ENCODE data around the gene TGFBR2.
"Not testable (repeated sequence)": the region's sequence is repeated elsewhere in the genome, so short reads cannot be mapped to it uniquely, and the experiment has no call there.

Gene TGFBR2

DNA sequence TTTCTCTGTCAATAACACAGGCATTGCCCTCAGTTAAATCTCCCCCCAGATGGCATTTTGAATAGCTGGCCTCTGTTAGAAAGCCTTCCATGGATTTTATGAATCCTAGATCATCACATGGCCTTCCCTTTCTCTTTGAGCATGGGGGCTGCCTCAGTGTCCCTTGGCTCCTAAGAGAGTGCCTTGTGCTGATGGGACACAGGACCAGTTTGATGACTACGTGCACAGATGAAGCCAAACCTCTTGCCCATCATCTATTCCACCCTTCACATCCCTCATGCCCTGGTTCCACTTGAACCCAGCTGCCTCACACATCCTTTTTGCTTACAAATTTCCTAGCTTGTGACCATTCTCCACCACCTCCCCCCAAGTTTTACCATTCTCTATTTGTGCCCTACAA, 12.9 kb downstream of the TGFBR2 start:
- DNase-seq: no peak

DNA sequence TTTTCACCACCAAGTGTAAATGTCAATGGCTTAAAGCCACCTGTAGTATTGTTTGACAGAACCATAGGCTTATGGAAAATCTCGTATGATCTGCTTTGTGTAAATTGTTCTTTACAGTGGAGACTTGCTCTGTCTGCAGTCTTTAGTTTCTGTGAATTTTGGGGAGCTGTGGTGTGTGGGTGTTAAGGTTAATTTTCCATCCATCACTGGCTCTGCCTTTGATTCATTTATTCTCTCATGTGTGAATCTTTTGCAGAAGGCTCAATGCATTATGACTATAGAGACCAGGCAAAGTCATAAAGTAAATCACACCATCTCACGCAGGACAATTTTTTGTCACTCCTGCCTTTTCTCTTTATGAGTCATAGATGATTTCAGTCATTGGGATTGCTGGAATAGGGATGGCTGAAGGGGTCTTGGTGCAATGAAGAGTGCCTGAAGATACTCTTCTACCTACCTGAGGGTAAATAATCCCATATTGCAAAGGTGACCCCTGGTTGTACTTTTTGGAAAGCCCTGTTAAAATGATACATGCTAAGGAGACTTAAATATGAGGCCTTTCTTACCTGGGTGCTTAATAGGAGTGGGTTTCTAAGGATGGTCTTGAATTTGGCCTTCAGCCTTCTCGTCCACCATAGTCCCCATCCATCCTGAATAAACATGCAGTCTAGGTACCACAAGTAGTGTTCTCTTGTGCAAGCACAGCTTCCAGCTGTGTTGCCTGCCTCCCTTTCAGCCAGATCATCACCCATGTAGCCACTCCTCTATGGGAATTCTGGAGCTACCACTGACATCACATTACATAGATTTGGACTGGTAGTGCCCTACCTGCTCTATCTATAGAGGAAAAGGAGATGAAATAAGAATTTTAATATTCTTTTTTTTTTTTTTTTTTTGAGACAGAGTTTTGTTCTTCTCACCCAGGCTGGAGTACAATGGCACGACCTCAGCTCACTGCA, 14.3 kb downstream of the TGFBR2 start:
- DNase-seq: no peak

DNA sequence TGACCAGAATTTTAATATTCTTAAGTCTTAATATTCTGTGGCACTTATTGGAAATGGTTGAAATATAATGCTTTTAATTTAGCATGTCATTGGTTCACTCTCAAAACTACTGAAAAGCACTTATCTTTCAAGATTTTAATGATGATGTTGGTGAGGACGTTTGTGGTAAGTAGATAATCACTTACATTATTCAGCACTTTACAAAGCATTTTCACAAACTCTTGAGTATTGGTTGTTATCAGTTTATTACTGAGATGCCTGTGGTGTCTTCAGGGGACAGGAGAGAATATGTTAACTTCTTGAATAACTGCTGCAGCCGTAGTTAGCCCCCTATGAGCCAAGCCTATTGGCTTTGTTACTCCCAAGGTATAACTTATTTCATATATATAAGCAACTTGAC, 15.2 kb downstream of the TGFBR2 start:
- DNase-seq: no peak

DNA sequence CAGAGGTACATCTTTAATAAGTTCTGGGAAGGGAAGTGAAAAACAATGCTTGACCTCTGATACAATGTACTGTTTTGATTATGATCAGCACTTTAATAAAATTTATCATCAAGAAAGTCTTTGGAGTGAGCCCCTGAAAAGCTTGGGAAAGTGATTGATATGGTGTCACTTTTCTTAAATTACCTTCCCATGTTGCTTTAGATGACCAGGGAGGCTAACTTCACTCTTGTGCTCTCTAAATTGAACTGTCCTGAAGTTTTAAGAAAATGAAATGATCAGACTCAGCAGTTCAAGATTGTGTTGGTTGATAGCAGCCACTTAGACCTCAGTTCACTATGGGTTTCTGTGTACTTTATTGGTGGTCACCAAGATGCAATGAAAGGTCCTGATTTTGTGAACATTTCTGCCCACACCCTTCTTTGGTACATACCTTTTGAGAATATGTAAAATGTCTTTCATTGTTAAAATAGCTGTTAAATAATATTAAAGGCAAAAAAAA, 15.7 kb downstream of the TGFBR2 start:
- no peak for DNase-seq

DNA sequence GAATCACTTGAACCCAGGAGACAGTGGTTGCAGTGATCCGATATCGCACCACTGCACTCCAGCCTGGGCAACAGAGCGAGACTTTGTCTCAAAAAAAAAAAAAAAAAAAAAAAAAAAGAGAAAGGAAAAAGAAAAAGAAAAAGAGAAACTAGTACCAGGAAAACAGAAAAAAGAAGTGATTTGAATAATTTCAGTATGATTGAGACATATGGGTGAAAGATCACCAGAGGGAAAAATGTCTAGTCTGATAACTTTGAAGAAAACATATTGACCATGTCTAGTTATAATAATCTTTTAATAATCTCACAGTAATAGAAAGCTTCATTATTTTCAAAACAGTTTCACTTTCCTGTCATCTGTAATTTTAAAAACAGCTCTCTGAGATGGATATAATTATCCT, 16.4 kb downstream of the TGFBR2 start:
- no peak for DNase-seq

DNA sequence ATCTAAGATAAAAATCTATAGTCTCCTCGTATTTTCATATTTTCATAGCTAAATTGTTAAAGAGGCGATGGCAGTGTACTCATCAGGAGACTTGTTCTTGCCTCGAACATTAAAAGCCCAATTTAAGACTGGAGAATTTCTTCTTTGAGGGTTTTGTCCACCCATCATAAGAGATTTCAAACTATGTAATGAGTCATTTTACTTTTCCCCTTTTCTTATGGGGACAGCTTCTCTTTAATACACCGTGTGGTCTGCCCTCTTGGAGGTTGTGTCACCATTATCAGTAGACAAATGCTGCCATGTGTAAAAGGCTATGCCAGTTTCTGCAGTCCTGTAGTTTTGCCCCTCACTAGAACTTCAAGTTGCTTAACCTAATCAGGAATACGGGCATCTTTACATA, 16.9 kb downstream of the TGFBR2 start:
- no peak for DNase-seq

DNA sequence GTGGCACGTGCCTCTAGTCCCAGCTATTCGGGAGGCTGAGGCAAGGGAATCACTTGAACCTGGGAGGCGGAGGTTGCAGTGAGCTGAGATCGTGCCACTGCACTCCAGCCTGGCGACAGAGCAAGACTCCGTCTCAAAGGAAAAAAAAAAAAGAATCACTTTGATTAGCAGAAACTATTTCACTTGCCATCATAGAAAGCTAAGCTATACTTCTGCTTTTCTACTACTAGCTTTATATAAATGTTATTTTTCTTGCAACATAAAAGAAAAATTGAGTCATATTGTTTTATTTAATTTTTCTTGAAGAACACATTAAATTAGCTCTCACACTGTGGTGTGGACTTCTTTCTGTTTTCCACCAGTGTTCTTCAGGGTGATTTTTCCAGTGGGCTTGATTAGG, 18.1 kb downstream of the TGFBR2 start:
- DNase-seq: not testable (repeated sequence)

DNA sequence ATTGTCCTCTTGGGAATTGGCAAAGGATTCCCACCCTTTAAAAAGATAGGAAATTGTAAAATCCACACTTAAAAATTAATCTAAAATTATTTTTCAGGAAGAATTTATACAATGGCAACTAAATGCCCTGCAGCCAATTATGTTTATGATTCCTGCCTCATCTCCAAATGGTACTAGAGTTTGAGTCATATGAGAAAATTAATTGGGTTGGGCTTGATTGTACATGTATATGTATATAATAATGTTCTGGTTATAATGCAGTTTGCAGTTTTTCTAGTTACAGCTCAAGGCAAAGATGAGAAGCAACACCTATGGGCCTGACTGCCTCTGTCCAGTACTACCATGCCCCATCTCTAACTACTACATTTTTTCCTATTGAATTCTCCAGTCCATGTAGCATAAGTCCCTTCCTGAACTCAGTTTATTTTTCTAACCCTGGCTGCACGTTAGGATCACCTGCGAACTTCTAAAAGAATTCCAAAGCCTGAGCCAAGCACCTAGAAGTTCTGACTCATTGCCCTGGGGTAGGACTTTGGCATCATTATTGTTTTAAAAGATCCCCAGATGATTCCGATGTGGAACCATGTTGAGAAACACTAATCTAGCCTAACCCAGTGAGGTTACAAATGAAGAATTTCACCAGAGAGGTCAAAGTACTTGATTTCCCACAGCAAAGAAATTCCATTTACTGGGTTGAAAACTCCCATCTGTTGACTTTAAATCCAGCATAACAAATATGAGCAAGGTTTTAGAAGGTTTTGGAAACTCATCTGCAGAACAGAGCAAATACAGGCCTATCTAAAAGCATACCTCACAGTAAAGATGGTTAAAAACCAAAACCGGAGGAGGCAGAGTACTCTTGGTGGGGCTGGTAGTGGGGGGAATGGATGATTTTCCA, 19.4 kb downstream of the TGFBR2 start:
- no peak for DNase-seq

DNA sequence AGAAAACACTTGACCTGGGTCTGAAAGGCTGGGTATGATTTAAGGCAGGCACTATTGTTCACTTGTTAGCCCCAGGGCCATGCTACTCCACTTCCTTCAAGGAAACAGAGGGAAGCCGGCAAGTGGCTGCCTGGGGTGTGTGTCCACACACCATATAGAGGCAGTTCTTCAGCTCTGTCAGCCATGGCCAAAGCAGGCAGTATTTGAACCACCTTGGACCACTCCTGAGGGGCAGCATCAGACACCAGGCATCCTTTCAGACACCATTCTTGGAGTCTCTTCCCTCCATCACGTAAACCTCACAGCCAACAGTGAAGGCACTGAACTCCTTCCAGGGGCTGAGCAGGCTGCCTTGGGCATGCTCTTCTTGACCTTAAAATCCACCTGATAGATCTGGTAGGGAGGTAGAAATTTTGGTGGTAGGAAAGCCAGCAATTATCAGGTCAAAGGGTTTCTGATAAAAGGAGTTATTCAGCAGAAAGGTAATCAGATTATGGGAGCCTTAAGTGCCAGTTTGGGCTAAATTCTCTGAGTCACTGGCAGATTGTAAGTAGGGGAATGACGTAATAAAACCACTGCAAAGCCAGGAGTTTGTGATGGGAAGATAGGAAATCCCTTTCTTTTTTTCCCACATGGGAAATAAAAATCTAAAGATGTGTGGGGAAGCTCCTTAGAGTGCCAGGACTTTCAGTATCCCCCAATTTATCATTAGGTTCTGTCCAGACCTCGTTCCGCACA, 20.2 kb downstream of the TGFBR2 start:
- no peak for DNase-seq

DNA sequence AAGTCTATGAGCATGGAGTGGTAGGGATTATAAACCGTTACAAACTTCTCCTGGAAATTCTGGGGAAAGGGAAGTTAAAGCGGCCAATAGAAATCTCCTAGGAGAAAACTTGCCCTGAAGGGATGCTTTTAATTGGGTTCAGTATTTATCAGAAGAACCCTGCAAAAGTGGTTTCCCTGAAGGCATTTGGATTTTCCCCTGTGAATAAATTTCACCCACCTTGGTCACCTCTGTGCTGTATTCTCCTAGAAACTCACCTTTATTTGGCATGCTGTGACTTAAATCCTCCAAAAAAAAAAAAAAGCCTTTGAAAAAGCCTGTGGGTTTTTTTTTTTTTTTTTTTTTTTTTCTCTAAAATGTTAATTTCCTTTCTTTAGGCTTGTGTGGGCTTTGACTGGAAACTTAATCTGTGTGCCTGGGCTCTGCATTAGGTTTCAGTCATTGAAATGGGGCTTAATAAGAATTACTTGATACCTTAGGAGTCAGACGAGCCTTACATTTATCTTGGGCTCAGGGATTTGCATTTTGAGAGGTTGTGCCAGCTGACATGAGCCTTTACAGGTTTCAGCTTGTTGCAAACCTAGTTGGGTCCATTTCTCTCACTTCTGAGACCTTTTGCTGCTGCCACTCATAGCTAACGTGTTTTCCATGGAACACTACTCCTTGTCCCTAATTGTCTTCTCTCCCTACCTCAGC, 22.0 kb downstream of the TGFBR2 start:
- no peak for DNase-seq

DNA sequence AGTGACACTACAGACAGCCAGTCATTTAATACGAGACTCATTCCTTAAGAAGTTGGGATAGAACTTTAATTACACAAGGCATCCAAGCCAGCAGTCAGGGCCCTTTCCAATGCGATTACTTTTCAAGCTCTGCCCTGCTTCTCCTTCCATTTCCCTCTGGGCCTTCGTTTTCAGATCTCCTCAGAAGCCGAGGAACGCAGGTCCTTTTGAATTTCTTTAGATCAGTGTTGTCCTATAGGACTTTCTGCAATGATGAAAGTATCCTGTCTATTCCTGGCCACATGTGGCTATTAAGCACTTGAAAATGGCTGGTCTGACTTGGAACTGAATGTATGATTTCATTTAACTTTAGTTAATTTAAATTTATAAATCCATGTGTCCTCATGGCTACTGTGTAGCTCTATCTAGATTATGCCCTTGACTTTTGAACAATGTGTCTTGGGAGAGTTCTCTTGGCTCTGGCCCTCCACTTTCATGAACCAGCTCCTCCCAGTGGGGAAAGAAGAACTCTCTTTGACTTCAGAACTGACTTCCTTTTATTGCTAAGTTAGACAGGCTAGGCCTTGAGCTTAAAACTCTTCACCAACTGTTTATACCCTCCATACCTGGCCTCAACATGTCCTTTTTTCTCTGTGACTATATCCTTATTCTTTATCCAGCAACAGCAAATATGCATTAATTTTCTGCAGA, 22.6 kb downstream of the TGFBR2 start:
- DNase-seq: peak in 1 of 56 donors; percentile 9

DNA sequence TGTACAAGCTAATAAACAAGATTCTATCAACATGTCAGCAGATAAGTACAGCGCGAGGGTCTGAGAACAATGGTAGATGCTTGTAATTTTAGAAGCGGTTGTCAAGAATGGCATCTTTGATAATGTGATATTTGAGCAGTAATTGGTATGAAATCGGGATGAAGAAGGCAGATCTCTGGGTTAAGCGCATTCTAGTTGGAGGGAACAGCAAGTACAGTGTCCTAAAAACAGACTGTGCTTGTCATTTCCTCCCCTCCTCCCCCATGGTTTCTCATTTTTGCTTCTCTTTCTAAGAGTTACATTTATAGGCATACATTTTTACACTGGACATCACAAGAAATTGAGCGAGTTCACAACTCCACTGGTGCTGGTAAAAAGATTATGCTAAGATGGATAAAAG, 23.3 kb downstream of the TGFBR2 start:
- no peak for DNase-seq

DNA sequence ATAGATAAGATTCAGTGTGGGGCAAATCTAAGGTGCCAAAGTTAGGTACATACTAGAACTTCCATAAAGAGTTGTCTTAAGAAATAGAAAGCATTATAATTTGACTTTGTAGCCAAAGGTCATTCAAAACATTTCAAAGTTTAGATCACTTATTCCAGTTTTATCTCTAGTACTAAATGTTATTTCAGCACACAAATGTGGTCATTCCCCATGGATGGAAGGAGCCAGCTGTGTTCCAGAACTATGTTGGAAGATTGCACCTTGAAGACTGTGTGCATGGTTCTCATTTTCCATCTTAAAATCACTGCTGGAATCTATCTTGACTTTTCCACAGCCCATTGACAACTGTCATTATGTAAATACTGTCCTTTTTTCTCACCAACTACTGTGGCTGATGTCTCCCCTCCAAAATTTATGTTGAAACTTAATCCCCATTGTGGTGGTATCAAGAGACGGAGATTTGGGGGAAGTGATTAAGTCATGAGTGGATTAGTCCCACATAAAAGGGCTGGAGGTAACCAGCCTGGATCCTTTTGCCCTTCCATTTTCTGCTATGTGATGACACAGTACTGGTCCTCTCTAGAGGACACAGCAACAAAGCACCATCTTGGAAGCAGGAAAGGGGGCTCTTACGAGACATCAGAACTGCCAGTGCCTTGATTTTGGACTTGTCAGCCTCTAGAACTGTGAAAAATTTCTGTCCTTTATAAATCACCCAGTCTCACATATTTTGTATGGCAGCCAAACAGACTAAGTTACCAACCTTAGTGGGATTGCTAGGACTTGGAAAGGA, 24.0 kb downstream of the TGFBR2 start:
- no peak for DNase-seq

DNA sequence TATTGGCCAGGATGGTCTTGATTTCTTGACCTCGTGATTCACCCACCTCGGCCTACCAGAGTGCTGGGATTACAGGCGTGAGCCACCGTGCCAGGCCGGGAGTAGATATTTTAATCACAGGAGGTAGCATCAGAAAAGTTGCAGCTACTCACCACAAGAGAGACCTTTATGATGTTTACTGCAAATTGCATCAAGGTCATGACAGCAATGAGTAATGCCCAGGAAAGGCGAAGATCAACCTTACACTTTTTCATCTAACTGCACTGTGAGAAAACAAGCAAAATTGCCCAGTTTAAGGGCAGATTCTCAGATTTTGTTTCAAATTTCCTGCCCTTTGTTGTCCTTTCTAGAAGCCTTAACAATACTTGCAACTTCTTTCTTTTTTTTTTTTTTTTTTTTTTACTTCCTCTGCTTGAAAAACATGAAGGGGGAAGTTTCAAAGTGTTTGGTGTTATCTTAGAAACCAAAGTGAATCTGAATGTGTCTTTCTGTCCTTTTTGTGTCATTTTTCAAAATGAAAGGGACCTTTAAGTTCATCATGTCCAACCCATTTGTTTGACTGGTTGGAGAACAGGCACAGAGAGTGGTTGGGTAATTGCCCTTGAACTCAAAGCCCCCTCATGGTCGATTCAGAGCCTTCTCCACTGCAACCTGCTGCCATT, 25.0 kb downstream of the TGFBR2 start:
- DNase-seq: no peak

DNA sequence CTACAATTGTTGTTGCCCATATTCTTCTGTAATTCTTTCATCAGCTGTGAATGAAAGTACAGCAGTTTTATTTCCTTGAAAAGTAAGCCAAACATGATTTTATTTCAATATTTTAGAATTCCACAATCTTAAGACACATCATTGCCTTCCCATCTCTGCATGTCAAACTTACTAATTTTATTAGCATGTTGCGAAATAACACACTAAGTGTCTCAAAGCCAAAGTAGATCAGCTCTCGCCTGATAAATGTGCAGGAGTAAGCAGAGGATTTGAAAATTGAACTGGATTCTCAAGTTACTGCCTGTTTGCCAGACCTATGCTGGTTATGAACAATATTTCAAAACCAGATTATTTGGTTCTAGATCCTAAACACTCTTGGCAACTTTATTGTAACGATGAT, 25.7 kb downstream of the TGFBR2 start:
- DNase-seq: no peak

DNA sequence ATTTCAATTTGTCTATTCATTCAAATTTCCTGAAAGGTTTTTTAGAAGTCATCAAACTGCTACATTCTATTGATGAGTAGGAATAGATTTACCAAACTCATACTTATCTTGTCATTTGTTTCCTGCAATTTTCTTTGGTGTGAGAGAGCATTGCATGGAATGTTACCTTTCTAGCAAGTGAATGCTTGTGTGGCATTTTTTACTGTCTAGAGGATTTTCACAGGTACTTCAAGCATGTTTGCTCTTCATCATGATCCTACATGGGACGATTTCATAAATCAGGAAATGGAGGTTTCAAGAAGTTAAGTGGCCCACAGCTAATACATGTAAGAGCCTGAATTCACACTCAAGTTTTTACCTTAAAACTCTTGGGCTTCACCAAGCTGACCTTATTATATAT, 26.1 kb downstream of the TGFBR2 start:
- no peak for DNase-seq

DNA sequence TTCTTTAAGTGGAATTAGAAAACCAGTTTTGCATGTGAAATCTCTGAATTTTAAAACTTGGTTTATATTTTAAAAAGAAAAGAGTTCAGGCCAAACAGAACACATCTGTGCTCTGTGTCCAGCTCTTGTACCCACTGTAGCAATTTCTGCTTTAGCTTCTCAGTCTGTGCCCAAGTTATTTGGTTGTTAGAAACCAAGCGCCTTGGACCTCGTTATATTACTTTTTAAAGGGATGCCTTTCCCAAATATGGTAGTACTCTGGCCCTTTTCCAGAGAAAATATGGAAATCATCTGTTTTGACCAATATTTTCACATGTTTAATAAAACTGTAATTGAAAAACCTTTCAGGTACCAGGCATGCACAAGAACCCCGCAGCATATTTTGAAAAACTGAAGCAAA, 27.3 kb downstream of the TGFBR2 start:
- DNase-seq: no peak

Data from amygdala (tissue), 56 donors.